Endothelial cell of umbilical vein (primary cell): Measurements from ENCODE around the gene ZC3HAV1L. TPM values are rescaled to one million over a fixed set of nuclear protein-coding genes. Genes with fewer than 3 reads are reported as not detected.

Experiments
- BruUV-seq: library from RNA; stranded (reverse); fragments of 400-500 nt; replicated peaks from 2 replicates; lab custom pipeline; 2021; lab: Mats Ljungman, UMichigan
- CTCF ChIA-PET: fragments of 300-600, 350-600 bp; sonication (Branson Sonifier 250); formaldehyde crosslinking; loops from one replicate; lab custom pipeline; 2021; ENCODE audit warnings: antibody characterized with exemption, inconsistent platforms; lab: Charles Lee
- POLR2A ChIA-PET: fragments of 300-600, 350-600 bp; sonication (Branson Sonifier 250); formaldehyde crosslinking; loops from one replicate; lab custom pipeline; 2021; ENCODE audit warnings: antibody characterized with exemption, inconsistent platforms; lab: Charles Lee
- DNase-seq: peaks from one replicate; pipeline ENCODE4 v3.0.0-alpha.2; 2011; ENCODE audit warnings: low read depth, low spot score
- FAIRE-seq: peaks from 2 replicates; lab custom pipeline; 2011; peaks lifted over from hg19 to GRCh38; lab: Jason Lieb, UNC
- H2AFZ ChIP-seq: 2 replicates; pipeline ENCODE4 v1.6.0; 2012; ENCODE audit warnings: low read depth, low read length, control low read depth, inconsistent platforms
- H3K27ac ChIP-seq: 2 replicates; pipeline ENCODE4 v1.5.1; 2011; ENCODE audit warnings: low read depth, mild to moderate bottlenecking, control low read depth, low read length, moderate library complexity; ENCODE audit not compliant: insufficient read depth
- H3K27me3 ChIP-seq, 2 experiments: 2 replicates each; pipeline versions ENCODE4 v1.6.0 to v1.6.1; 2011; ENCODE audit warnings: low read length in 2 of 2, mixed read lengths in 1 of 2; ENCODE audit not compliant: control insufficient read depth in 2 of 2, insufficient read depth in 2 of 2
- H3K36me3 ChIP-seq, 2 experiments: 2 replicates in 1 of 2; 3 replicates in 1 of 2; pipeline ENCODE4 v1.5.1; 2011; ENCODE audit warnings: low read length in 2 of 2, mild to moderate bottlenecking in 1 of 2, moderate library complexity in 1 of 2; ENCODE audit not compliant: control insufficient read depth in 2 of 2, insufficient read depth in 2 of 2; ENCODE audit errors: extremely low read depth in 1 of 2
- H3K4me1 ChIP-seq: 3 replicates; pipeline ENCODE4 v1.5.1; 2011; ENCODE audit warnings: mild to moderate bottlenecking, low read length; ENCODE audit not compliant: control insufficient read depth, insufficient read depth; ENCODE audit errors: extremely low read depth
- H3K4me2 ChIP-seq: 2 replicates; pipeline ENCODE4 v1.6.1; 2011; ENCODE audit warnings: low read length, control low read depth, mixed read lengths; ENCODE audit not compliant: insufficient read depth
- H3K4me3 ChIP-seq, 3 experiments: fragments of 200-600 bp in 1 of 3; sonication (generic), shearing (Covaris generic) in 1 of 3; replicated peaks in 1 of 3; 2 replicates each; pipeline ENCODE4 v1.5.1; 2011 to 2016; ENCODE audit warnings: control low read depth in 3 of 3, low read length in 3 of 3, mild to moderate bottlenecking in 2 of 3, inconsistent platforms in 1 of 3, low read depth in 1 of 3, moderate library complexity in 1 of 3; ENCODE audit not compliant: insufficient read depth in 1 of 3
- H3K79me2 ChIP-seq: 2 replicates; pipeline ENCODE4 v1.6.0; 2012; ENCODE audit warnings: low read length, inconsistent platforms; ENCODE audit not compliant: control insufficient read depth, insufficient read depth
- H3K9ac ChIP-seq: replicated peaks from 2 replicates; pipeline ENCODE3; 2011; ENCODE audit warnings: low read length, control low read depth; ENCODE audit not compliant: insufficient read depth; ENCODE audit errors: extremely low read depth
- H3K9me1 ChIP-seq: replicated peaks from 3 replicates; pipeline ENCODE4 v1.6.0; 2011; ENCODE audit warnings: mild to moderate bottlenecking, low read length; ENCODE audit not compliant: control insufficient read depth, insufficient read depth; ENCODE audit errors: extremely low read depth
- H3K9me3 ChIP-seq: replicated peaks from 2 replicates; pipeline ENCODE4 v1.5.1; 2012; ENCODE audit warnings: low read length, inconsistent platforms; ENCODE audit not compliant: control insufficient read depth, insufficient read depth
- H4K20me1 ChIP-seq: replicated peaks from 2 replicates; pipeline ENCODE3; 2011; ENCODE audit warnings: mild to moderate bottlenecking, low read length; ENCODE audit not compliant: control insufficient read depth, insufficient read depth; ENCODE audit errors: extremely low read depth
- JUN ChIP-seq: IDR thresholded peaks from 2 replicates; pipeline ENCODE4 v1.6.1; 2011; ENCODE audit warnings: borderline replicate concordance, low read depth; ENCODE audit not compliant: insufficient read length, insufficient read depth
- MYC ChIP-seq: IDR thresholded peaks from one replicate; pipeline ENCODE4 v1.6.1; 2011; ENCODE audit warnings: mild to moderate bottlenecking, low read depth, low read length
- POLR2AphosphoS5 ChIP-seq: IDR thresholded peaks from 2 replicates; pipeline ENCODE4 v1.6.1; 2012; ENCODE audit warnings: low read depth, mild to moderate bottlenecking, control low read depth, low read length, moderate library complexity; ENCODE audit not compliant: insufficient read depth
- dilution Hi-C: fragments of 300-500 bp; cut with MboI; formaldehyde crosslinking; loops from one replicate; pipeline ENCODE4 v1.15.0; 2019; ENCODE audit warnings: low sequenced_read_pairs; ENCODE audit not compliant: extremely low pct_ligation_motif_present
- intact Hi-C: fragments of 100-400 bp; cut with micrococcal nuclease; formaldehyde crosslinking; loops from one replicate; pipeline ENCODE4 v1.10.0; 2022
- polyA plus RNA-seq, 4 experiments: library from polyadenylated mRNA; depleted of rRNA in 3 of 4; stranded (reverse) in 3 of 4; unstranded in 1 of 4; fragments of >200 nt; gene quantifications; 2 replicates each; pipeline versions ENCODE4 v1.2.1 to v1.2.3, GENCODE V29; 2011 to 2012; ENCODE audit warnings: missing spikeins in 1 of 4
- total RNA-seq: library from RNA; stranded (reverse); gene quantifications from 2 replicates; pipeline ENCODE4 v1.2.3, GENCODE V29; 2021
- TF ChIP-seq, protein P1 (sequence below): IDR thresholded peaks from 2 replicates; pipeline ENCODE4 v1.6.1; 2011; ENCODE audit not compliant: insufficient read depth, insufficient read length

ZC3HAV1L gene
- total and polyA plus RNA-seq, 2 donors (not counting 3 experiments of a cell fraction or from before 2014, with no cell fraction given), result 15.9 to 25.7 TPM

DNA sequence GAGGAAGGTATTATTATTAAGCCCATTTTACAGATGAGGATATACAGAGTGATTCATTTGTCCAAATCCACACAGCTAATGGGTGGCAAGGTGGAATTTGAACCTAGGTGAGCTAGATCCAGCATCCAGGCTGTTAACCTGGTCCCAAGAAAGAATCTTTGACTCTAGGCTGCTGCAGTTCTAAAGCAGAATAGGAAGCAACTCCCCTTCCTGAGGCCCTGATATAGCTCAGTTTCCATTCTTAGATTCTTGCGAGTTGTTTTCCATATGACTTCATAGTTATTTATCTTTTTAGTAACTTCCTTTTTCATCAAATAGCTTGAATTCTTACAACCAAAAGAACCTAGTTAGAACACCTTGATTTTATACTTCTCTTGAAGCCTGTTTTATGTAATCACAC is 24.1 kb upstream of the ZC3HAV1L start:
- TF ChIP-seq, protein P1, sequence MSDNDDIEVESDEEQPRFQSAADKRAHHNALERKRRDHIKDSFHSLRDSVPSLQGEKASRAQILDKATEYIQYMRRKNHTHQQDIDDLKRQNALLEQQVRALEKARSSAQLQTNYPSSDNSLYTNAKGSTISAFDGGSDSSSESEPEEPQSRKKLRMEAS, result no peak
- TF ChIP-seq JUN, result peak; percentile 69
- BruUV-seq, result no TSS peak
- Histone ChIP-seq H3K4me2 (peak overlapping the region; percentile 74), H3K9me1 (no peaks in the 10 kb centered on the region), H3K9me3 (no peaks in the 10 kb centered on the region), H2AFZ (no peak overlapping the region), H3K79me2 (no peaks in the 10 kb centered on the region), H3K4me3 (peak overlapping the region in 1 of 3 experiments; percentile 26), H3K36me3 (peaks cover 7 to 9% of the 10 kb centered on the region in 2 experiments), H3K4me1 (peaks cover 23% of the 10 kb centered on the region), H3K27me3 (no peaks in the 10 kb centered on the region), H3K27ac (peak overlapping the region; percentile 67), H3K9ac (peak overlapping the region; percentile 48), H4K20me1 (no peaks in the 10 kb centered on the region)
- intact Hi-C loops (loop anchor here (1.0 to 2.0 kb wide), 2 partner anchors 14 to 25 kb away; no protein-coding TSS in a partner anchor), dilution Hi-C loops (no loop called here)
- DNase-seq, result peak; percentile 77
- ChIA-PET CTCF (interaction anchor here (1.3 to 2.6 kb wide), 6 partner anchors 9 to 174 kb away, joined by 3 to 24 read pairs (median 8); no protein-coding TSS in a partner anchor), POLR2A (interaction anchor here (1.2 kb wide), 1 partner anchor 33 kb away, joined by 3 read pairs; no protein-coding TSS in a partner anchor)
- FAIRE-seq, result peak; percentile 97

- no peak overlapping the region for H3K4me2 ChIP-seq
- peak overlapping the region; percentile 67 for H3K27ac ChIP-seq
- ChIA-PET CTCF (interaction anchor here (1.3 to 2.6 kb wide), 5 partner anchors 10 to 173 kb away, joined by 5 to 24 read pairs (median 10); no protein-coding TSS in a partner anchor), POLR2A (interaction anchor here (1.2 kb wide), 1 partner anchor 32 kb away, joined by 3 read pairs; no protein-coding TSS in a partner anchor)
- H3K4me3 ChIP-seq, result no peak overlapping the region
- peaks cover under 1 to 11% of the 10 kb centered on the region in 2 experiments for H3K36me3 ChIP-seq
- no peaks in the 10 kb centered on the region for H3K9me3 ChIP-seq
- no peaks in the 10 kb centered on the region for H3K79me2 ChIP-seq
- H3K27me3 ChIP-seq, result no peaks in the 10 kb centered on the region
- intact Hi-C loops, result loop anchor here (2.0 kb wide), 1 partner anchor 24 kb away; no protein-coding TSS in a partner anchor
- no peak overlapping the region for H2AFZ ChIP-seq
- H3K4me1 ChIP-seq, result peaks cover 23% of the 10 kb centered on the region
- FAIRE-seq, result peak; percentile 92
- no peak overlapping the region for H3K9ac ChIP-seq
- H3K9me1 ChIP-seq, result no peaks in the 10 kb centered on the region
- no peaks in the 10 kb centered on the region for H4K20me1 ChIP-seq
- peak; percentile 81 for DNase-seq
- BruUV-seq, result no TSS peak
- no peak for TF ChIP-seq MYC
- TF ChIP-seq, protein P1, result no peak
- TF ChIP-seq POLR2AphosphoS5, result no peak
- peak; percentile 82 for TF ChIP-seq JUN
- dilution Hi-C loops, result no loop called here
Observed at GRCh38 chr7:139058943-139059342, 23.1 kb upstream of the ZC3HAV1L start.
